GM21723 (cell line): ENCODE data around the gene NUP205.
"Not testable (repeated sequence)": the region's sequence is repeated elsewhere in the genome, so short reads cannot be mapped to it uniquely, and the experiment has no call there.

Source experiments
- ATAC-seq: cut with Tn5 transposase; IDR thresholded peaks from one replicate; pipeline ENCODE4 v1.9.1; 2021; ENCODE audit warnings: mild to moderate bottlenecking, moderate library complexity; ENCODE audit not compliant: unreplicated experiment

NUP205 gene

DNA sequence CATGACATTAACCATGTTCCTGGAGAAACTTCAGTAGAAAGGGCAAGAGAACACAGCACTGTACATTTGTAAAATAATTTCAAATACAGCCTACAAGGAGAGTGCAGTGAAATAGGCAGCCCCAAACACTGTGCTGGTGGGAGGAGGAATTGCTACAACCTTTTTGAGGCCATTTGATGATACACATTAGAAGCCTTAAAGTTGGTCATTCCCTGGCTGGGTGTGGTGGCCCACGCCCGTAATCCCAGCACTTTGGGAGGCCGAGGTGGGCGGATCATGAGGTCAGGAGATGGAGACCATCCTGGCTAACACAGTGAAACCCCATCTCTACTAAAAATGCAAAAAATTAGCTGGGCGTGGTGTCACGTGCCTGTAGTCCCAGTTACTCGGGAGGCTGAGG is 134.9 kb downstream of the NUP205 start:
- ATAC-seq: not testable (repeated sequence)

DNA sequence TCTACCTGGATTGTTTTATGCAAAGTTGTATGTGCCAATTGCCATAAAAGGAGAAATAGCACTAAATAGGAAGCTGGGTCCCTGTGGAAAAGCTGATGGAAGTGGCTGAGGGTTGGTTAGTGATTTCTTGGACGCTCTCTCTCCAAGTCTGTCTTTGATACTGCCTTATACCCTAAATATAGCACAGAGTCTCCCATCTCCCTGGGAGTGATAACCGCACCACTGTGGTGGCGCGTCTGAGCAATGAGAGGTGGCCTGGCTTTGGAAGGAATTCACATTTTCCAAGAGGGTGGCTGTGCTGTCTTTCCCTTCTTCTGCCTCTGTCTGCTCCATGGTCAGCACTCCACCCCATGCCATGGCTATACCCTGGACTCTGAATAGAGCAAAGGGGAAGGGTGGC is 135.8 kb downstream of the NUP205 start:
- no peak for ATAC-seq

DNA sequence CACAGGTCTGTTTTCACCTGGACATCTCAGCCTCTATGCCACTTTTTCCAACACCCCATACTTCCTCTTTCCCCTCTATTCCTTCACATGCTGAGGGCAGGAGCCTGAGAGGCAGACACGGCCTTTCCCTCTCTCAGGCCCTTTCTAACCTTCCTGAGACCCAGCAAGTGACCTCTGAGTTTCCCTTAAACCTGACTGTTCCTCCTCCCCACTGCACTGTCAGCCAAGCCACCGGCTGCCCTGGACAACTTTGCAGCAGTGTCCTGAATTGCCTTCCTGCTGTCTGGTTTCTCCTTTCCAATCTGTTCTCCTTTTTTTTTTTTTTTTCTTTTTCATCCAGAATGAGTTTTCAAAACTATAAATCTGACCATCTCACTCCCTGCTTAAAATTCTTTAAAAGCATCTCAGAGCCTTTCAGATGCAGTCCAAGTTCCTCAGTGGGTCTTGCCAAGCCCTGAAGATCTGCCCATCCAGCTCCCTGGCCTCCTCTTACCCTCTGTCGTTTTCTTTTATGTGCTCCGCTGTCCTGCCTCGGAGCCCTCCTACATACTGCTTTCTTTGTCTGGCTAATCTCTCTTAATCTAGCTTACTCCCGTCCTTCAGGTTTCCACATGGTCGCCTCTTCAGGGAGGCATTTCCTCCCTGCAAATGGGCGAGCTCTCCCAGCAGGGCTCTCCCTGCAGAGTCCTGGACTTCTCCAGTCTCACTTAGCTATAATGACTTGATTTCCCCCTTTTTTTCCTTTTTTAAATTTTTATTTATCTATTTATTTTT is 139.7 kb downstream of the NUP205 start:
- ATAC-seq: no peak
